GM12864 (cell line): Measurements from ENCODE around the gene RAVER1.

ENCODE experiments used
- DNase-seq: peaks from one replicate; pipeline ENCODE4 v3.0.0-alpha.2; 2011; ENCODE audit warnings: low read depth
- H3K4me3 ChIP-seq: 2 replicates; pipeline ENCODE4 v1.5.1; 2011; ENCODE audit warnings: mild to moderate bottlenecking, low read depth, low read length, control low read depth
- TF ChIP-seq, protein P1 (sequence below): IDR thresholded peaks from 2 replicates; pipeline ENCODE4 v1.5.1; 2011; ENCODE audit warnings: low read depth, mild to moderate bottlenecking, moderate library complexity, low read length, control low read depth, inconsistent platforms; ENCODE audit errors: missing control alignments

RAVER1 gene

GRCh38 chr19:10333758-10334587 lies 644 bp upstream of the RAVER1 start:
- TF ChIP-seq, protein P1, sequence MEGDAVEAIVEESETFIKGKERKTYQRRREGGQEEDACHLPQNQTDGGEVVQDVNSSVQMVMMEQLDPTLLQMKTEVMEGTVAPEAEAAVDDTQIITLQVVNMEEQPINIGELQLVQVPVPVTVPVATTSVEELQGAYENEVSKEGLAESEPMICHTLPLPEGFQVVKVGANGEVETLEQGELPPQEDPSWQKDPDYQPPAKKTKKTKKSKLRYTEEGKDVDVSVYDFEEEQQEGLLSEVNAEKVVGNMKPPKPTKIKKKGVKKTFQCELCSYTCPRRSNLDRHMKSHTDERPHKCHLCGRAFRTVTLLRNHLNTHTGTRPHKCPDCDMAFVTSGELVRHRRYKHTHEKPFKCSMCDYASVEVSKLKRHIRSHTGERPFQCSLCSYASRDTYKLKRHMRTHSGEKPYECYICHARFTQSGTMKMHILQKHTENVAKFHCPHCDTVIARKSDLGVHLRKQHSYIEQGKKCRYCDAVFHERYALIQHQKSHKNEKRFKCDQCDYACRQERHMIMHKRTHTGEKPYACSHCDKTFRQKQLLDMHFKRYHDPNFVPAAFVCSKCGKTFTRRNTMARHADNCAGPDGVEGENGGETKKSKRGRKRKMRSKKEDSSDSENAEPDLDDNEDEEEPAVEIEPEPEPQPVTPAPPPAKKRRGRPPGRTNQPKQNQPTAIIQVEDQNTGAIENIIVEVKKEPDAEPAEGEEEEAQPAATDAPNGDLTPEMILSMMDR: no peak
- H3K4me3 ChIP-seq: peak overlapping the region; percentile 65
- no peak for DNase-seq

DNA sequence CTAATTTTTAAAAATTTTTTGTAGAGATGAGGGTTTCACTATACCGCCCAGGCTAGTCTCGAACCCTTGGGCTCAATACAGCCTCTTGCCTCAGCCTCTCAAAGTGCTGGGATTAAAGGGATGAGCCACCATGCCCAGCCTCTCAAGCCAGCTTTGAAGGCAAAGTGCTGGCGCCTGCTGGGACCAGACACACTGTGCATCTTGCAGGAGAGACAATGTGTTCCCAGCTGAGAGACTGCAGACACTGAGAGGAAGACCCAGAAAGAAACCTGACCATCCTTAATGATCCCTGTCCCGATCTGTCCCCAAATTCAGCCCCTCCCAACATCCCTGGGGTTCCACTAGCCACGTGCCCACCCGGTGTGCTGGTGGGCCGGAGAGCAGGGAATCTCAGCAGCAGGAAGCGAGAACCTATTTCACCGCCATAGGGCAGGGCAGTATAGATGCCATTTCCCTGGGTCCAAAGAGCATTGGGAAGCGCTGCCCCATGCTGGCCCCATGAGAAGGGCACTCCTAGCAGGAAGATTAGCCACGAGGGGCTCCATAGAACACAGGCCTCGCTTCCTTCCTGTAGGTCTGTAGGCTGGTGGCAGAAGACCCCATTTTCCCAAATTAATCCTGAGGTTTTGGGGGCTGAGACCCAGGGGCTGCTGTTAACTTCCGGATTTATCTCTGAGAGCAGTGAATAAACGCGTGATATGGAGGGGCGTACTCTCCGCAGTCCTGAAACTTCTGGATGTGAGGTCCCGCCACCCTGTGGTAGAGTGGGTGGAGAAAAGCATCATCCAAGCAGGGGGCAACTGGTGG lies 968 bp downstream of the RAVER1 start:
- TF ChIP-seq, protein P1: no peak
- DNase-seq: no peak
- H3K4me3 ChIP-seq: peak overlapping the region; percentile 71

DNA sequence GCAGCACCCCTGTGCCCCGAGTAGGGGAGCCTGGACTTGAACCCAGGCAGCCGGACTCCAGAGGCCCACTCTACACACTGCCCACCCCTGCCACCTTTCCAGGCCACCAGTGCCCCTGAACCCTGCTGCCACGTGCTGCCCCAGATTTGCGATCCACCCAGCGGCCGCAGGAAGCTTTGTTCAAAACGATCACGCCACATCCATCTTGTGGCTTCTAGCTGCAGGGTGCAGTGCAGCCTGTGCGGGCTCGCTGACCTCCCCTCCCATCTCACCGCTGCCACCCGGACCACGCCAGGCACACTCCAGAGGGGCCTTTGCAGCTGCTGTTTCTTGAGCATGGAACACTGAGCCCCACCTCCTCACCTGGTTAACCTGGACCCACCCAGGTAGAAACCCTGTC lies 3.8 kb downstream of the RAVER1 start:
- DNase-seq: no peak
- H3K4me3 ChIP-seq: no peak overlapping the region
- TF ChIP-seq, protein P1: no peak

- no peak for DNase-seq
- H3K4me3 ChIP-seq: no peak overlapping the region
- TF ChIP-seq, protein P1: no peak
Observed at GRCh38 chr19:10328558-10329429, 4.5 kb downstream of the RAVER1 start.

DNA sequence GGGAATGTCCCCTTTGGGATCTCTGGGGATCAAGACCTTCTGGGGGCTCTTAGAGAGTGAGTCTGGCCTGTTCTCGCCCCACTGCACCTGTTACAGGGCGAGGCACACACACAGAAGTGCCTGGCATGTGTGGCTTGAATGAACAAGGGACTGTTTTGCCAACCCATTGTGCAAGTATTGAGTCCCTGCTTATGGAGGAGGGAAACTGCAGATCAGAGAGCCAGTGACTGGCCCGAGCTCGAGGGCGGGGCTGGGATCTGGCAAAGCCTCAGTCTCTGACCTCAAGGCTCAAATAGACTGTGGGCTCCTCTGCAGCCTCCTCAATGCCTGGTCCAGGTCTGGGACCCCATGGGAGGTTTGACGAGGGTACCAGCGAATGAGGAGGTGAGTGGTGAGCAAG lies 5.5 kb downstream of the RAVER1 start:
- H3K4me3 ChIP-seq: no peak overlapping the region
- TF ChIP-seq, protein P1: no peak
- DNase-seq: no peak

DNA sequence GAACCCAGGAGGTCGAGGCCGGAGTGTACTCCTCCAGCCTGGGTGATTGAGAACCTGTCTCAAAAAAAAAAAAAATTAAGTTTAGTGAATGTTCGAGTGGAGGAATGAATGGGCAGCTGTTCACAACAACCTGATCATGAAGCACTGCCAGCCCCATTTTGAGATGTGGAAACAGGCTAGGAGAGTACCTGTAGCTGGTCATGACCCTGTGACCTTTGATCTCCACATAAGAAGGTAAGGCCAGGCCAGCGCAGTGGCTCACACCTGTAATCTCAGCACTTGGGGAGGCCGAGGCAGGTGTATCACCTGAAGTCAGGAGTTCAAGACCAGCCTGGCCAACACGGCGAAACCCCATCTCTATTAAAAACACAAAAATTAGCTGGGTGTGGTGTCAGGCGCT lies 7.6 kb downstream of the RAVER1 start:
- TF ChIP-seq, protein P1: no peak
- H3K4me3 ChIP-seq: no peak overlapping the region
- no peak for DNase-seq
